ENCODE measurements around the gene NATD1.

Gene NATD1

GRCh38 chr17:21289902-21290571, 36.8 kb upstream of the NATD1 start:
- DNase-seq: no peak

GRCh38 chr17:21289175-21289901, 36.1 kb upstream of the NATD1 start:
- DNase-seq: no peak

- no peak for DNase-seq
Observed at GRCh38 chr17:21288571-21289017, 35.4 kb upstream of the NATD1 start.

- peak; percentile 90 for DNase-seq
Observed at GRCh38 chr17:21287703-21288449, 34.7 kb upstream of the NATD1 start.

- no peak for DNase-seq
Observed at GRCh38 chr17:21286909-21287702, 33.9 kb upstream of the NATD1 start.

- DNase-seq: peak; percentile 98
Observed at GRCh38 chr17:21286066-21286770, 33.0 kb upstream of the NATD1 start.

GRCh38 chr17:21285164-21286065, 32.2 kb upstream of the NATD1 start:
- DNase-seq: peak; percentile 68

- DNase-seq: peak; percentile 99
Observed at GRCh38 chr17:21284319-21285163, 31.3 kb upstream of the NATD1 start, which contains the start of gene MAP2K3. Gene MAP2K3 (plus strand): TSS chr17:21284711. CDS start chr17:21284921, 210 bp downstream.

GRCh38 chr17:21283482-21284318, 30.5 kb upstream of the NATD1 start:
- DNase-seq: no peak

- DNase-seq: no peak
Observed at GRCh38 chr17:21282850-21283249, 29.6 kb upstream of the NATD1 start.

GRCh38 chr17:21282231-21282630, 29.0 kb upstream of the NATD1 start:
- DNase-seq: peak; percentile 97

- DNase-seq: peak; percentile 76
Observed at GRCh38 chr17:21280081-21280518, 26.9 kb upstream of the NATD1 start.

- no peak for DNase-seq
Observed at GRCh38 chr17:21279582-21279981, 26.4 kb upstream of the NATD1 start.

GRCh38 chr17:21279198-21279535, 26.0 kb upstream of the NATD1 start:
- no peak for DNase-seq

GRCh38 chr17:21278450-21279197, 25.4 kb upstream of the NATD1 start:
- DNase-seq: no peak

GRCh38 chr17:21277332-21277731, 24.1 kb upstream of the NATD1 start:
- no peak for DNase-seq

- no peak for DNase-seq
Observed at GRCh38 chr17:21276264-21276588, 23.0 kb upstream of the NATD1 start.

- DNase-seq: peak; percentile 75
Observed at GRCh38 chr17:21275579-21276263, 22.5 kb upstream of the NATD1 start.

Data from HCEC 1CT (cell line).